GM12872 (cell line): ENCODE results near the gene TCTN1.

Source experiments
- TF ChIP-seq, protein P1 (sequence below): IDR thresholded peaks from 3 replicates; pipeline ENCODE4 v1.5.1; 2011; ENCODE audit warnings: low read depth, mild to moderate bottlenecking, low read length, moderate library complexity; ENCODE audit not compliant: insufficient read depth

The TCTN1 gene

DNA sequence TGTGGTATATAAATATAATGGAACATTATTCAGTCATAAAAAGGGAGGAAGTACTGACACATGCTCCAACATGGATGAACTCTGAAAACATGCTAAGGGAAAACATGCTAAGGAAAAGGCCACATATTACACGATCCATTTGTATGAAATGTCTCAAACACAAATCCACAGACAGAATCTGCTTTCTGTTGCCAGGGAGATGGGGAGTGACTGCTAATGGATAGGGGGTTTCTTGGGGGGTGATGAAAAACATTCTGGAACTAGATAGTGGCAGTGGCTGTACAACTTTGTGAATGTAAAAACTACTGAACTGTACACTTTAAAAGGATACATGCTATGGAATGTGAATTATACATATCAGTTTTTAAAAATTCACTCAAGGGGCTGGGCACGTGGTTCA is 37.4 kb upstream of the TCTN1 start:
- TF ChIP-seq, protein P1, sequence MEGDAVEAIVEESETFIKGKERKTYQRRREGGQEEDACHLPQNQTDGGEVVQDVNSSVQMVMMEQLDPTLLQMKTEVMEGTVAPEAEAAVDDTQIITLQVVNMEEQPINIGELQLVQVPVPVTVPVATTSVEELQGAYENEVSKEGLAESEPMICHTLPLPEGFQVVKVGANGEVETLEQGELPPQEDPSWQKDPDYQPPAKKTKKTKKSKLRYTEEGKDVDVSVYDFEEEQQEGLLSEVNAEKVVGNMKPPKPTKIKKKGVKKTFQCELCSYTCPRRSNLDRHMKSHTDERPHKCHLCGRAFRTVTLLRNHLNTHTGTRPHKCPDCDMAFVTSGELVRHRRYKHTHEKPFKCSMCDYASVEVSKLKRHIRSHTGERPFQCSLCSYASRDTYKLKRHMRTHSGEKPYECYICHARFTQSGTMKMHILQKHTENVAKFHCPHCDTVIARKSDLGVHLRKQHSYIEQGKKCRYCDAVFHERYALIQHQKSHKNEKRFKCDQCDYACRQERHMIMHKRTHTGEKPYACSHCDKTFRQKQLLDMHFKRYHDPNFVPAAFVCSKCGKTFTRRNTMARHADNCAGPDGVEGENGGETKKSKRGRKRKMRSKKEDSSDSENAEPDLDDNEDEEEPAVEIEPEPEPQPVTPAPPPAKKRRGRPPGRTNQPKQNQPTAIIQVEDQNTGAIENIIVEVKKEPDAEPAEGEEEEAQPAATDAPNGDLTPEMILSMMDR, result no peak

- TF ChIP-seq, protein P1, result no peak
Measured at GRCh38 chr12:110577864-110578693, 35.9 kb upstream of the TCTN1 start.

DNA sequence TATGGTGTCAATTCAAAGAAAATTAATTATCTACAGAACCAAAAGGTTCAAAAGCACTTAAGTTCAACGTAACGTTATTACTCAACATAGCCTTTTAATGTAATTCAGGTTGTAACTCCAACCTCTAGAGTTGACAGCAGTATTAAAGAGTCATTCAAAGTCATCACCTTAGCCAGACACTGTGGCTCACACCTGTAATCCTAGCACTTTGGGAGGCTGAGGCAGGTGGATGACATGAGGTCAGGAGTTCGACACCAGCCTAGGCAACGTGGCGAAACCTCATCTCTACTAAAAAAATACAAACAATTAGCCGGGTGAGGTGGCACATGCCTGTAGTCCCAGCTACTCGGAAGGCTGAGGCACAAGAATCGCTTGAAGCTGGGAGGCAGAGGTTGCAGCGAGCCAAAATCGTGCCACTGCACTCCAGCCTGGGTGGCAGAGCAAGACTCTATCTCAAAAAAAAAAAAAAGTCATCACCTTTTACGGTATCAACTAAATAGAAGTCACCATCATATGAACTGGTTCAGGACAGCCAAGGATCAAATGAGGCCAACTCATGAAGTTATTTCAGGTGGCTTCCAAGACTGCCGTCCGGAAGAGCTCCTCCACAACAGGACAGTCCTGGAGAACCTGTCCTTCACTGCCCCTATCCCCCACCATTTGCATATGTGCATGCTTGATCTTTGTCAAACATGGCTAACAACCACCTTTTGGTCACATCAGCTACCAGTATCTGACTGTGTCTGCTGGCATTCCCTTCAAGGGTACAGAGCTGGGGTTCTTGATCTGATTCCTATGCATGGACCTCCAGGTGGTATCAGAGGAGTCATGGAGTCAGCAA is 35.0 kb upstream of the TCTN1 start:
- TF ChIP-seq, protein P1, result no peak

GRCh38 chr12:110579535-110580253 is 34.2 kb upstream of the TCTN1 start:
- TF ChIP-seq, protein P1, result no peak

DNA sequence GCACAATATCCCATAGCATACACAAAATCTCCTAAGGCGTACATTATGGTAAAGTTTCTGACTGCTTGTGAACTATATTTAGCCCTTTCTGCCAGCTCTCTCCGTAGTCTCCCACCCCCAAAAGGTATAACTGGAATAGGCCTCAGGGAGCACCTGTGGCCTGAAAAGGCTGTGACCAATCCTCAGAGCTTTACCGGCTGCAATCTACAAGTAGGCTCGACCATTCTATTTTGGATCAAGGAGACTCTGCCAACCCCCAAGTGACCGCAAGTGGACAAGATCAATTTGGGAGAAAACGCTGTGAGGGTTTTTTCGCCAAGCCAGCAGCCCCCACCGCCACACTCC is 32.0 kb upstream of the TCTN1 start:
- TF ChIP-seq, protein P1, result no peak

DNA sequence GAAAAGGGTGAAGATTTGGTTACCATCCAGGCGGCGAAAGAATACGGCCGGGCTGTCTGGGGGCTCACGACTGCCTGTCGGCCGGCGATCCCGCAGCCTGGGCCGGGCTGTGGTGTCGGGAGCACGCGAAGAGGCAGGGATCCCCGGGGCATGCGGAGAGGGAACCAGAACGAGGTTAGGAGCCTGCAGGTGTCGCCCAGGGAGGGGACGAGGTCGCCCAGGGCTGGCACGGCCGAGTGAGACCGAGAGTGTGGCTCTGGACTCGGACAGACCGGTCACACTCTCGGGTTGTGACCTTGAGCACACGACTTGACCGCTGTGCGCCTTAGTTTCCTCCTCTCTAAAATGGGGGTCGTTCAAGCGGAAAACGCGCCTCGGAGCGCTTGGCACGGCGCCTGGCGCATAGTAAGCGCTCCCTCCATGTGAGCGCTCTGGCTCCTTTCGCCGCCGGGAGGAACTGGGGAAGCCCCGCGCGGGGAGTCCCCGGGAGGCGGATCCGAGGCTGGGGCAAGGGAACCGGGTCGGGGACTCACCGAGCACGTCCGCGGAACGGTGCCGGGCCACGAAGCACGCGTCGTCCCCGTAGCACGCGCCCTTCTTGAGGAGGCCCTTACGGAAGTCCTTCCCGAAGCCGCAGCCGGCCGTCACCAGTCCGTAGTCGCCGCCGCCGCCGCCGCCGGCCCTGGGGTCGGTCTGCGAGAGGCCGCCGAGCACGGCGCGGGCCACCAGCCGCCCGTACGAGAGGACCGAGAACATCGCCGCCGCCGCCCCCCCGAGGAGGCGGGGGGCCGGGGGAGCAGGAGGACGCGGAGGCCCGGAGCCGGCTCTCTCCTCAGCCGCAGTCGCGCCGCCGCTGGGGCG is 31.4 kb upstream of the TCTN1 start:
- TF ChIP-seq, protein P1, result no peak
